ENCODE measurements around the gene FUOM. TPM values are rescaled to one million over a fixed set of nuclear protein-coding genes. Genes with fewer than 3 reads are reported as not detected.

FUOM gene
- total and polyA plus RNA-seq, 2 experiments from 2014 or later: 30.8 to 33.9 TPM

GRCh38 chr10:133379152-133379800 is 21.5 kb upstream of the FUOM start, which contains the start of gene PAOX:
TSS of gene PAOX (plus strand) at chr10:133379262. CDS start at chr10:133379317, 55 bp downstream.
- no peaks in the 10 kb centered on the region for H3K79me2 ChIP-seq (replicated peaks; ENCODE audit: insufficient read depth)
- Mint-ChIP-seq H3K36me3 (ENCODE audit: low read depth) (no peaks in the 10 kb centered on the region), H3K27me3 (ENCODE audit: insufficient read depth, low read depth, poor library complexity) (peaks cover 36% of the 10 kb centered on the region), H3K27ac (no peak within 1 kb of the TSS), H3K4me1 (no peaks in the 10 kb centered on the region), H3K9me3 (no peaks in the 10 kb centered on the region; the same call in 2 of the 3 replicates), H3K4me3 (peak within 1 kb of the TSS; percentile 77)
- peak; percentile 65 for ATAC-seq
- peaks cover 5% of the 10 kb centered on the region; the same call in 1 of the 2 replicates for H3K4me1 ChIP-seq (ENCODE audit: insufficient read depth)
- H3K36me3 ChIP-seq (ENCODE audit: insufficient read depth): no peaks in the 10 kb centered on the region
- H3F3A ChIP-seq (replicated peaks; ENCODE audit: low read depth): no peaks in the 10 kb centered on the region
- H3K27me3 ChIP-seq (ENCODE audit: insufficient read depth): peaks cover 54% of the 10 kb centered on the region
- TF ChIP-seq POLR2AphosphoS5 (IDR thresholded peaks at IDR 0.05; ENCODE audit: low read depth) (peak; percentile 70), EZH2phosphoT487 (IDR thresholded peaks at IDR 0.05; ENCODE audit: unreplicated experiment) (no peak), ZNF114 (CRISPR knock-in tag; IDR thresholded peaks at IDR 0.05) (no peak), EZH2 (IDR thresholded peaks at IDR 0.05; ENCODE audit: low read depth, unreplicated experiment) (peak; percentile 47), ZNF331 (CRISPR knock-in tag; IDR thresholded peaks at IDR 0.05; ENCODE audit: low read depth) (no peak), STAT1 (IDR thresholded peaks at IDR 0.05; ENCODE audit: unreplicated experiment) (no peak), ETS1 (IDR thresholded peaks at IDR 0.05) (no peak), CTCF (conservative IDR thresholded peaks at IDR 0.05; ENCODE audit: low read depth in 2 of 2) (no peak), ZNF462 (CRISPR knock-in tag; IDR thresholded peaks at IDR 0.05) (no peak), NANOG (IDR thresholded peaks at IDR 0.05; ENCODE audit: borderline replicate concordance) (no peak), REST (IDR thresholded peaks at IDR 0.05; ENCODE audit: unreplicated experiment) (no peak), JUNB (IDR thresholded peaks at IDR 0.05; ENCODE audit: unreplicated experiment) (no peak), CREB1 (CRISPR knock-in tag; IDR thresholded peaks at IDR 0.05; ENCODE audit: low read depth) (no peak)
- H2AFZ ChIP-seq: peak within 1 kb of the TSS; percentile 93
- H3K27ac ChIP-seq (ENCODE audit: low read depth): no peak within 1 kb of the TSS
- peak; percentile 77 for DNase-seq (ENCODE audit: low spot score)
- no peaks in the 10 kb centered on the region for H3K9me2 ChIP-seq (ENCODE audit: insufficient read depth)
- peak within 1 kb of the TSS; percentile 74 for H3K4me3 ChIP-seq
- H3K4me2 ChIP-seq: peak within 1 kb of the TSS; percentile 96
- H4K20me1 ChIP-seq (replicated peaks; ENCODE audit: insufficient read depth): no peaks in the 10 kb centered on the region; the same call in 1 of the 2 replicates

All from GM23338 (cell line).